Activated naive CD8-positive, alpha-beta T cell treated with anti-CD3 and anti-CD28 coated beads, Interleukin-2, amount 50 U/mL, for 16 hours (primary cell): Measurements from ENCODE around the gene MEOX2.

Source experiments
- DNase-seq: peaks from one replicate; pipeline ENCODE4 v3.0.0-alpha.2; 2020; ENCODE audit warnings: low read depth, low spot score

The MEOX2 gene

GRCh38 chr7:15686295-15686956, at the start of gene MEOX2:
MEOX2 (minus strand) TSS chr7:15686683; CDS start chr7:15686402, 281 bp downstream.
- no peak for DNase-seq

- no peak for DNase-seq
Observed at GRCh38 chr7:15729746-15730145, 43.3 kb upstream of the MEOX2 start.

GRCh38 chr7:15725051-15725450, 38.6 kb upstream of the MEOX2 start:
- no peak for DNase-seq

- no peak for DNase-seq
Observed at GRCh38 chr7:15723841-15724240, 37.4 kb upstream of the MEOX2 start.

GRCh38 chr7:15720849-15721471, 34.5 kb upstream of the MEOX2 start:
- no peak for DNase-seq

- no peak for DNase-seq
Observed at GRCh38 chr7:15719311-15719710, 32.8 kb upstream of the MEOX2 start.

- no peak for DNase-seq
Observed at GRCh38 chr7:15715435-15715834, 29.0 kb upstream of the MEOX2 start.

GRCh38 chr7:15709978-15710377, 23.5 kb upstream of the MEOX2 start:
- no peak for DNase-seq

GRCh38 chr7:15707570-15707969, 21.1 kb upstream of the MEOX2 start:
- DNase-seq: no peak

- no peak for DNase-seq
Observed at GRCh38 chr7:15703732-15704131, 17.2 kb upstream of the MEOX2 start.

- DNase-seq: no peak
Observed at GRCh38 chr7:15692501-15693020, 6.1 kb upstream of the MEOX2 start.

GRCh38 chr7:15688911-15689310, 2.4 kb upstream of the MEOX2 start:
- DNase-seq: no peak

GRCh38 chr7:15688279-15688626, 1.8 kb upstream of the MEOX2 start:
- DNase-seq: no peak

GRCh38 chr7:15687546-15688278, 1.2 kb upstream of the MEOX2 start:
- no peak for DNase-seq

GRCh38 chr7:15686957-15687545, 568 bp upstream of the MEOX2 start:
- no peak for DNase-seq

- no peak for DNase-seq
Observed at GRCh38 chr7:15685358-15686294, 857 bp downstream of the MEOX2 start.

GRCh38 chr7:15684871-15685270, 1.6 kb downstream of the MEOX2 start:
- DNase-seq: no peak

- no peak for DNase-seq
Observed at GRCh38 chr7:15684111-15684800, 2.2 kb downstream of the MEOX2 start.

GRCh38 chr7:15682751-15683245, 3.7 kb downstream of the MEOX2 start:
- DNase-seq: no peak

- no peak for DNase-seq
Observed at GRCh38 chr7:15682111-15682510, 4.4 kb downstream of the MEOX2 start.
